OCI-LY1 (cell line): ENCODE results near the gene COMP.

Source experiments
- H2AFZ ChIP-seq: fragments of 200-600 bp; sonication (generic), shearing (Covaris generic); 2 replicates; pipeline ENCODE4 v1.6.0; 2014; ENCODE audit warnings: antibody characterized with exemption, mild to moderate bottlenecking, low read length
- H3F3A ChIP-seq: fragments of 200-600 bp; sonication (generic), shearing (Covaris generic); 2 replicates; pipeline ENCODE4 v1.6.0; 2014; ENCODE audit warnings: mild to moderate bottlenecking, antibody characterized with exemption, low read length, moderate library complexity; ENCODE audit not compliant: insufficient read depth
- H3K27ac ChIP-seq: fragments of 200-600 bp; sonication (generic); 2 replicates; pipeline ENCODE4 v1.5.1; 2014; ENCODE audit warnings: low read length, mixed run types, mild to moderate bottlenecking, low read depth; ENCODE audit not compliant: poor library complexity, severe bottlenecking
- H3K27me3 ChIP-seq: fragments of 200-600 bp; sonication (generic); 2 replicates; pipeline ENCODE4 v1.6.0; 2014; ENCODE audit warnings: antibody characterized with exemption, mild to moderate bottlenecking, low read length, moderate library complexity; ENCODE audit not compliant: insufficient read depth
- H3K36me3 ChIP-seq: fragments of 200-600 bp; sonication (generic); 2 replicates; pipeline ENCODE4 v1.6.1; 2014; ENCODE audit warnings: mild to moderate bottlenecking, antibody characterized with exemption, low read length, moderate library complexity, mixed read lengths; ENCODE audit not compliant: insufficient read depth
- H3K4me1 ChIP-seq: fragments of 200-600 bp; sonication (generic); 2 replicates; pipeline ENCODE4 v1.5.1; 2014; ENCODE audit warnings: mild to moderate bottlenecking, low read length, moderate library complexity; ENCODE audit not compliant: insufficient read depth, severe bottlenecking
- H3K4me2 ChIP-seq: fragments of 200-600 bp; sonication (generic), shearing (Covaris generic); 2 replicates; pipeline ENCODE4 v1.6.1; 2014; ENCODE audit warnings: low read length
- H3K4me3 ChIP-seq: fragments of 200-600 bp; sonication (generic); 2 replicates; pipeline ENCODE4 v1.5.1; 2014; ENCODE audit warnings: low read length, low read depth, mild to moderate bottlenecking, mixed read lengths; ENCODE audit not compliant: poor library complexity, severe bottlenecking
- H3K79me2 ChIP-seq: fragments of 200-600 bp; shearing (Covaris generic); 2 replicates; pipeline ENCODE4 v1.6.1; 2016; ENCODE audit warnings: mixed run types, low read length, mixed read lengths; ENCODE audit not compliant: insufficient read depth
- H3K9ac ChIP-seq: fragments of 200-600 bp; sonication (generic), shearing (Covaris generic); 2 replicates; pipeline ENCODE4 v1.6.1; 2014; ENCODE audit warnings: mild to moderate bottlenecking, low read length, mixed read lengths
- H3K9me2 ChIP-seq: fragments of 200-600 bp; sonication (generic), shearing (Covaris generic); 2 replicates; pipeline ENCODE4 v1.6.1; 2014; ENCODE audit warnings: low read depth, mild to moderate bottlenecking, low read length, mixed read lengths
- H3K9me3 ChIP-seq: fragments of 200-600 bp; shearing (Covaris generic); 2 replicates; pipeline ENCODE4 v1.6.1; 2014; ENCODE audit warnings: low read length, mixed read lengths
- H4K20me1 ChIP-seq: fragments of 200-600 bp; sonication (generic), shearing (Covaris generic); 2 replicates; pipeline ENCODE4 v1.6.0; 2016; ENCODE audit warnings: mild to moderate bottlenecking, low read length; ENCODE audit not compliant: insufficient read depth
- CTCF ChIP-seq: fragments of 200-600 bp; sonication (generic), shearing (Covaris generic); IDR thresholded peaks from 2 replicates; pipeline ENCODE4 v1.5.1; 2017; ENCODE audit warnings: mild to moderate bottlenecking, antibody characterized with exemption, low read length, moderate library complexity, mixed read lengths
- EZH2 ChIP-seq: fragments of 200-600 bp; sonication (generic), shearing (Covaris generic); IDR thresholded peaks from 2 replicates; pipeline ENCODE4 v1.8.0; 2017; ENCODE audit warnings: borderline replicate concordance, mixed run types, mild to moderate bottlenecking, antibody characterized with exemption, low read length, moderate library complexity, mixed read lengths

COMP gene

GRCh38 chr19:18782559-18783225 lies 8.4 kb downstream of the COMP start:
- Histone ChIP-seq H3K9me3 (no peaks in the 10 kb centered on the region), H4K20me1 (no peaks in the 10 kb centered on the region), H3K9ac (no peak overlapping the region), H3F3A (no peaks in the 10 kb centered on the region), H3K27ac (no peak overlapping the region), H3K4me2 (no peak overlapping the region; the same call in 1 of the 2 replicates), H3K9me2 (no peaks in the 10 kb centered on the region), H3K4me1 (no peaks in the 10 kb centered on the region), H3K27me3 (peaks cover 14% of the 10 kb centered on the region), H3K36me3 (no peaks in the 10 kb centered on the region), H3K4me3 (no peak overlapping the region), H3K79me2 (no peaks in the 10 kb centered on the region), H2AFZ (no peak overlapping the region)
- TF ChIP-seq EZH2 (no peak), CTCF (no peak)

- no peaks in the 10 kb centered on the region for H4K20me1 ChIP-seq
- no peak overlapping the region for H3K9ac ChIP-seq
- TF ChIP-seq EZH2: no peak
- TF ChIP-seq CTCF: no peak
Measured at GRCh38 chr19:18781885-18782527, 9.1 kb downstream of the COMP start.

GRCh38 chr19:18781047-18781600 lies 10.0 kb downstream of the COMP start:
- Histone ChIP-seq H3F3A (no peaks in the 10 kb centered on the region), H3K79me2 (no peaks in the 10 kb centered on the region), H3K27me3 (peaks cover 18% of the 10 kb centered on the region), H3K9me3 (no peaks in the 10 kb centered on the region), H3K9me2 (no peaks in the 10 kb centered on the region), H2AFZ (no peak overlapping the region), H3K9ac (no peak overlapping the region), H3K36me3 (no peaks in the 10 kb centered on the region), H3K27ac (no peak overlapping the region), H3K4me3 (no peak overlapping the region), H3K4me2 (no peak overlapping the region), H4K20me1 (no peaks in the 10 kb centered on the region), H3K4me1 (no peaks in the 10 kb centered on the region)
- no peak for TF ChIP-seq EZH2
- no peak for TF ChIP-seq CTCF

More at GRCh38 chr19:18781885-18782527, 9.1 kb downstream of the COMP start:
- H3K36me3 ChIP-seq: no peaks in the 10 kb centered on the region
- H3K9me3 ChIP-seq: no peaks in the 10 kb centered on the region
- H3F3A ChIP-seq: no peaks in the 10 kb centered on the region
- no peak overlapping the region for H2AFZ ChIP-seq
- H3K27ac ChIP-seq: no peak overlapping the region
- no peaks in the 10 kb centered on the region for H3K79me2 ChIP-seq
- no peak overlapping the region; the same call in 1 of the 2 replicates for H3K4me2 ChIP-seq
- H3K9me2 ChIP-seq: no peaks in the 10 kb centered on the region
- no peaks in the 10 kb centered on the region for H3K4me1 ChIP-seq
- H3K4me3 ChIP-seq: no peak overlapping the region
- peaks cover 14% of the 10 kb centered on the region for H3K27me3 ChIP-seq
